GM12874 (cell line): ENCODE measurements around the gene FNDC1.

ENCODE experiments used
- TF ChIP-seq, protein P1 (sequence below): IDR thresholded peaks from 2 replicates; pipeline ENCODE4 v1.5.1; 2011; ENCODE audit warnings: low read depth, mild to moderate bottlenecking, control low read depth, low read length, moderate library complexity; ENCODE audit not compliant: insufficient read depth

FNDC1 gene

DNA sequence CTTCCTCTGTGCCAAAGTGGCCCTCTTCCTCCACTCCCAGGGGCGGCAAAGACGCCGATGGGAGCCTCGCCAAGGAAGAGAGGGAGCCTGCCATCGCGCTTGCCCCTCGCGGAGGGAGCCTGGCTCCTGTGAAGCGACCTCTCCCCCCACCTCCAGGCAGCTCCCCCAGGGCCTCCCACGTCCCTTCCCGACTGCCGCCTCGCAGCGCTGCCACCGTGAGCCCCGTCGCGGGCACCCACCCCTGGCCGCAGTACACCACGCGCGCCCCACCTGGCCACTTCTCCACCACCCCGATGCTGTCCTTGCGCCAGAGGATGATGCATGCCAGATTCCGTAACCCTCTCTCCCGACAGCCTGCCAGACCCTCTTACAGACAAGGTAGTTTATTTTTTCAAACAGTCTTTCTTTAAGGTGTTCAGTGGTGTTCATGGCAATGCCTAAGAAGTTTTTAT lies 64.9 kb downstream of the FNDC1 start:
- TF ChIP-seq, protein P1, sequence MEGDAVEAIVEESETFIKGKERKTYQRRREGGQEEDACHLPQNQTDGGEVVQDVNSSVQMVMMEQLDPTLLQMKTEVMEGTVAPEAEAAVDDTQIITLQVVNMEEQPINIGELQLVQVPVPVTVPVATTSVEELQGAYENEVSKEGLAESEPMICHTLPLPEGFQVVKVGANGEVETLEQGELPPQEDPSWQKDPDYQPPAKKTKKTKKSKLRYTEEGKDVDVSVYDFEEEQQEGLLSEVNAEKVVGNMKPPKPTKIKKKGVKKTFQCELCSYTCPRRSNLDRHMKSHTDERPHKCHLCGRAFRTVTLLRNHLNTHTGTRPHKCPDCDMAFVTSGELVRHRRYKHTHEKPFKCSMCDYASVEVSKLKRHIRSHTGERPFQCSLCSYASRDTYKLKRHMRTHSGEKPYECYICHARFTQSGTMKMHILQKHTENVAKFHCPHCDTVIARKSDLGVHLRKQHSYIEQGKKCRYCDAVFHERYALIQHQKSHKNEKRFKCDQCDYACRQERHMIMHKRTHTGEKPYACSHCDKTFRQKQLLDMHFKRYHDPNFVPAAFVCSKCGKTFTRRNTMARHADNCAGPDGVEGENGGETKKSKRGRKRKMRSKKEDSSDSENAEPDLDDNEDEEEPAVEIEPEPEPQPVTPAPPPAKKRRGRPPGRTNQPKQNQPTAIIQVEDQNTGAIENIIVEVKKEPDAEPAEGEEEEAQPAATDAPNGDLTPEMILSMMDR, result no peak

DNA sequence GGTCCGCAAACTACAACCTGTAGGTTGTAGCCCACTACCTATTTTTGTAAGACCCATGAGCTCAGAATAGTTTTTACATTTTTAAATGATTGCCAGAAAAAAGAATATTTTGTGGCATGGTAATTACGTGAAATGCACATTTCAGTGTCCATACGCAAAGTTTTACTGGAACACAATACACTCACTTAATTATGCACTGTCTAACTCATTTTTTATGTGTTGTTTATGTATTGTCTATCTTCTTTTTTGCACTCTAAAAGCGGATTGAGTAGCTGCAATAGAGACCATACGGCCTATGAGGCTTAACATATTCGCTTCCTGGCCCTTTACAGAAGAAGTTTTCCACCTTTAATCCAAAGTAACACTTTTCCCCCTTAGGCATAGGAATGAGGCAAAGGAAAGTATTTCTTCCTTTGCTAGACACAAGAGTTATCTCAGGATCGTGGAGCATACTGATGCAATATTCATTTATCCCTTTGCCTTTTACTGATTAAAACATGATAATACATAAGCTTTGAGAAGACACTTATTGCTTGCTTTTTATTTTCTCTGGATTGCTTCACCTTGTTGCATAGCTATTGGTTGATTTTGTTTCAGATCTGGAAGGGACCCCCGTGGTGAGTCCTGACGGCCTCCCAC lies 69.8 kb downstream of the FNDC1 start:
- TF ChIP-seq, protein P1, result no peak

DNA sequence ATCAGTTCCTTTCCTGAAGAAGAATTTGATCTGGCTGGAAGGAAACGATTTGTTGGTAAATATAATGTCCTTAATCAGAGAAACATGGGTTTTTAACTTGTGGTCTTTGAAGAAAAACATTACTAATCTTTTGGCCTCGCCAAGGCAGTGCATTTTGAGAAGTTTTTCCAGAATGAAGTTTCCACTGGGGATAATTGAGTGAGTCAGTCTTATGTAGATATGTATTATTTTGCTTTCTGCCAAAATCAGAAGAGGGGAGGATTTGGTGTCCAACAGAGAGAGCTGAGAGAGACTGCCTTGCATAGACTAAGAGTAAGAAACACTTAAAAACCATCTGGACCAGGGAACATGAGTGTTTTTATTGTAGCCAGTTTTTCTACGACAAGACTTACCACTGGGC lies 79.9 kb downstream of the FNDC1 start:
- TF ChIP-seq, protein P1, result no peak

DNA sequence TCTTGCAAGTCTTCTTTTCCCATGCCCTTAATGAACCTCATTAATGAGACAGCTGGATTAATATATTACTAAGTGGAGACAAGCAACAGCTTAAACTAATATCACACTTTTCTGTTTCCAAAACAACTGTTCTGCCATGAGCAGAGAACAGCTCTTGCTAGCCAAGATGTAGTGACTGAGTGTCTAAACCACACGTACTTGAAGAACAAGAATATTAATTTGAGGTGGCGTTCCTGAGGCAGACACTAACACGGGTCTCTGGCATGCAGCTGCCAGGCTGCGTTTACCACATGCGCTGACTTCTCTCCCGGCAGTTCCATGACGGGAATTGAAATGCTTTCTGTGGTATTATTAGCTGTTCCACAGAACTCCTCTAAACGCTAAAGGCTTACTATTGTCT lies 80.6 kb downstream of the FNDC1 start:
- TF ChIP-seq, protein P1, result no peak

DNA sequence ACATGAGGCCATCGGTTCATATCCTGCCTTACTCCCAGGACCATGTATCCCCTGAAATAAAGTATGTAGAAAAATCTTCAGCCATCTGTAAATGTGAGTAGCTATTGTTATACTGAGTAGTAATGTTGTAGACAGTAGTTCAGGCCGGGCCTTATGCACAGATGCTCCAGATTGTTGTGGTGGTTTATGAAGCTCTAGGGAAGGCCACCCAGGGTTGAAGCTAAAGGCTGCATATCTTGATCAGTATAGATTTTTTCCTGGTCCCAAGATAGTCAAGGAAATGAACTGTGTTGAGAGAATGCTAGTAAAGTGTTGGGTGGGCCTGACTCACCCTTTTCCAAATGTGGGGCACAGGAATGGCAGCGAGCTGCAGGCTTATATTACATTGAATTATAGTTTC lies 81.4 kb downstream of the FNDC1 start:
- TF ChIP-seq, protein P1, result no peak

DNA sequence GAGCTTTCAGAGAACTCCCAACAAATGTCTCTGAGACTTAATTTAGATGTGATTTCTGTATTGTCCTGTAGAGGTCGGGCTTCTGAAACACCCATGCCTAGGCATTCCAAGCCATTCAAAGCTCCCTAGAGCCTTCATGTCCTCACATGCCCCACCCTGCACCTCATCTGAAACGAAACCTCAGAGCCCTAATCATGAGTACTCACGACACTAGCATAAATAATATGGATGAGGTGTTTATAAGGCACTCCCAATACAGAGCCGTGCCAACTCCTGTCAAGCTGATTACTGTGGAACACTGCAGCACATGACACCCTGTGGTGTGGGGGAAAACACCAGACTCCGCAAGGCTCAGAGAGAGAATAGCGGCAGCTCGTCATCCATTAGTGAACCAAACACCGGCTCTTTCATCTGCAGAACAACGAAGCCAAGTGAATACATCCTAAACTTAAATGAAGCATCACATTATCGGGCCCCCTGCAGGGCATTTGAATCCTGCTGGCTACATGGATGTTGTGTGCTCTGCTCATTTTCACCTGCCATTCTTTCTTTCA lies 83.8 kb downstream of the FNDC1 start:
- TF ChIP-seq, protein P1, result peak; percentile 61; the same call in 1 of the 2 replicates

DNA sequence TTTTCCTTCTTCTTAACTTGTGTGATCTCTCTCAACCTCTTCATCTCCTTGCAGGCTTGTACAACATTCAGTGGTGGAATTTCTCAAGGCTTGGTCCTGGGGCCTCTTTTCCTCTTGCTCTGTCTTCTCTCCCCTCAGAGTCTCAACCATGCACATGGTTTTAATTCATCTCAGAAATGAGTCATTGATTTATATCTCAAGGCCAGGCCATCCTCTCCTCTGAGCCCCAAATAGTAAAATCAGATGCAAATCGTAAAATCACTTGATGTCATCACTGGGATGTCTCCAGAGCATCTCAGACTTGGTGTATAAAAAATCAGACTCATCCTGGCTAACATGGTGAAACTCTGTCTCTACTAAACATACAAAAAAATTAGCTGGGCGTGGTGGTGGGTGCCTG lies 85.0 kb downstream of the FNDC1 start:
- TF ChIP-seq, protein P1, result no peak
